K562 (cell line): Measurements from ENCODE around the gene MYRIP. TPM values are rescaled to one million over a fixed set of nuclear protein-coding genes. Genes with fewer than 3 reads are reported as not detected.

ENCODE experiments used
- ATAC-seq: fragments of 200-7000 bp; cut with Tn5 transposase; 3 replicates; pipeline ENCODE4 v1.9.1; 2020; ENCODE audit warnings: moderate library complexity
- BruUV-seq: library from RNA; stranded (reverse); fragments of 400-500 nt; replicated peaks from 2 replicates; lab custom pipeline; 2021; lab: Mats Ljungman, UMichigan
- CTCF ChIA-PET: fragments of 300-600 bp; formaldehyde crosslinking; extraction: SDS; loops from one replicate; lab custom pipeline; 2021; ENCODE audit warnings: low intra/inter-chr PET ratio; lab: Yijun Ruan, JAX
- POLR2A ChIA-PET: fragments of 300-600, 350-650 bp; sonication (Branson Sonifier 250); formaldehyde crosslinking; extraction: SDS; loops from one replicate; lab custom pipeline; 2021; ENCODE audit warnings: antibody characterized with exemption, inconsistent platforms; lab: Yijun Ruan, JAX
- DNase-seq, 4 experiments: peaks; one replicate each; pipeline versions ENCODE4 v3.0.0 to v3.0.0-alpha.2; 2011 to 2018; ENCODE audit warnings: low spot score in 3 of 4, mixed read lengths in 3 of 4; ENCODE audit errors: extremely low read depth in 1 of 4
- FAIRE-seq: peaks from 2 replicates; lab custom pipeline; 2011; peaks lifted over from hg19 to GRCh38; lab: Jason Lieb, UNC
- H2AFZ ChIP-seq: 2 replicates; pipeline ENCODE4 v1.6.0; 2011; ENCODE audit warnings: low read depth, low read length, control low read depth, inconsistent platforms
- H3K27ac ChIP-seq: fragments of 200-600 bp; 3 replicates; pipeline ENCODE4 v1.8.0; 2011; ENCODE audit warnings: low read depth, mild to moderate bottlenecking, control low read depth, inconsistent platforms, low read length, moderate library complexity, mixed read lengths; ENCODE audit errors: extremely low read depth
- H3K27me3 ChIP-seq, 2 experiments: fragments of 300-600 bp in 1 of 2; 2 replicates in 1 of 2; 3 replicates in 1 of 2; pipeline versions ENCODE4 v1.6.0 to v1.8.0; 2011; ENCODE audit warnings: inconsistent platforms in 2 of 2, low read length in 2 of 2, mild to moderate bottlenecking in 1 of 2, mixed read lengths in 1 of 2, moderate library complexity in 1 of 2; ENCODE audit not compliant: control insufficient read depth in 2 of 2, insufficient read depth in 2 of 2
- H3K36me3 ChIP-seq: fragments of 300-600 bp; 3 replicates; pipeline ENCODE4 v1.8.0; 2011; ENCODE audit warnings: mild to moderate bottlenecking, low read length, inconsistent platforms; ENCODE audit not compliant: control insufficient read depth, insufficient read depth
- H3K4me1 ChIP-seq, 2 experiments: fragments of 200-600 bp in 1 of 2; replicated peaks in 1 of 2; 2 replicates in 1 of 2; 3 replicates in 1 of 2; pipeline versions ENCODE4 v1.5.1 to v1.8.0; 2011; ENCODE audit warnings: inconsistent platforms in 2 of 2, low read length in 2 of 2, mild to moderate bottlenecking in 1 of 2, mixed read lengths in 1 of 2, moderate library complexity in 1 of 2; ENCODE audit not compliant: control insufficient read depth in 2 of 2, insufficient read depth in 2 of 2
- H3K4me2 ChIP-seq: 2 replicates; pipeline ENCODE4 v1.6.1; 2011; ENCODE audit warnings: low read length, control low read depth, inconsistent platforms, mixed read lengths; ENCODE audit not compliant: insufficient read depth
- H3K4me3 ChIP-seq: fragments of 200-600 bp; sonication (generic), shearing (Covaris generic); 2 replicates; pipeline ENCODE4 v1.5.1; 2016; ENCODE audit warnings: control low read depth, inconsistent platforms
- H3K79me2 ChIP-seq: fragments of 200-600 bp; 3 replicates; pipeline ENCODE4 v1.8.0; 2011; ENCODE audit warnings: low read length, inconsistent platforms; ENCODE audit not compliant: control insufficient read depth, insufficient read depth
- H3K9ac ChIP-seq, 2 experiments: 2 replicates each; pipeline versions ENCODE4 v1.6.0 to v1.6.1; 2011; ENCODE audit warnings: low read depth in 2 of 2, low read length in 2 of 2, control low read depth in 1 of 2, inconsistent platforms in 1 of 2, mild to moderate bottlenecking in 1 of 2, mixed read lengths in 1 of 2; ENCODE audit not compliant: insufficient read depth in 1 of 2
- H3K9me1 ChIP-seq: one replicate; pipeline ENCODE4 v1.6.0; 2011; ENCODE audit warnings: inconsistent platforms, mild to moderate bottlenecking, low read length, moderate library complexity; ENCODE audit not compliant: control insufficient read depth, insufficient read depth
- H3K9me3 ChIP-seq: replicated peaks from 2 replicates; pipeline ENCODE4 v1.5.1; 2011; ENCODE audit warnings: low read depth, low read length, inconsistent platforms; ENCODE audit not compliant: control insufficient read depth, insufficient read depth
- H4K20me1 ChIP-seq: replicated peaks from 2 replicates; pipeline ENCODE4 v1.6.1; 2011; ENCODE audit warnings: low read length, inconsistent platforms, mixed read lengths; ENCODE audit not compliant: control insufficient read depth, insufficient read depth
- BACH1 ChIP-seq: fragments of 200-800 bp; sonication (Bioruptor generic); IDR thresholded peaks from 2 replicates; pipeline ENCODE4 v1.6.1; 2016; ENCODE audit warnings: missing genetic modification characterization, missing compliant biosample characterization
- CHD2 ChIP-seq: IDR thresholded peaks from 2 replicates; pipeline ENCODE4 v1.6.1; 2011; ENCODE audit warnings: low read depth, low read length
- EGR1 ChIP-seq: fragments of 450-650 bp; conservative IDR thresholded peaks from 2 replicates; pipeline ENCODE4 v1.6.1; 2017; ENCODE audit warnings: mild to moderate bottlenecking
- ELF1 ChIP-seq: fragments of 200-800 bp; sonication (Bioruptor generic); IDR thresholded peaks from 2 replicates; pipeline ENCODE4 v1.6.1; 2016; ENCODE audit warnings: missing genetic modification characterization, missing compliant biosample characterization
- ESRRB ChIP-seq: fragments of 250-450 bp; sonication (Bioruptor Pico); IDR thresholded peaks from 2 replicates; pipeline ENCODE4 v1.5.0; 2020; ENCODE audit warnings: mild to moderate bottlenecking, moderate library complexity, borderline replicate concordance
- GATAD2A ChIP-seq: fragments of 450-650 bp; IDR thresholded peaks from 2 replicates; pipeline ENCODE4 v1.6.1; 2017
- HNRNPL ChIP-seq: fragments of 200-400 bp; formaldehyde crosslinking; IDR thresholded peaks from 2 replicates; pipeline ENCODE4 v1.6.1; 2017; ENCODE audit warnings: low read depth, mild to moderate bottlenecking, low read length
- KDM1A ChIP-seq, 2 experiments: fragments of 450-650 bp; IDR thresholded peaks; 2 replicates each; pipeline ENCODE4 v1.6.1; 2016; ENCODE audit warnings: mild to moderate bottlenecking in 2 of 2
- LCOR ChIP-seq: sonication (generic); formaldehyde crosslinking; IDR thresholded peaks from 2 replicates; pipeline ENCODE4 v1.8.0; 2022; ENCODE audit warnings: mild to moderate bottlenecking, missing genetic modification reagents
- MTA2 ChIP-seq: fragments of 450-650 bp; IDR thresholded peaks from 2 replicates; pipeline ENCODE4 v1.6.1; 2016; ENCODE audit warnings: low read depth
- MYC ChIP-seq, 2 experiments: fragments of 250-450 bp in 1 of 2; sonication (Bioruptor Pico) in 1 of 2; IDR thresholded peaks; 2 replicates each; pipeline versions ENCODE4 v1.5.1 to v1.6.1; 2012 to 2021; ENCODE audit warnings: low read depth in 2 of 2, borderline replicate concordance in 1 of 2, improper control_type of control experiment in 1 of 2, low read length in 1 of 2, mild to moderate bottlenecking in 1 of 2, moderate library complexity in 1 of 2
- NCOR1 ChIP-seq: fragments of 450-650 bp; IDR thresholded peaks from 2 replicates; pipeline ENCODE4 v1.6.1; 2016; ENCODE audit warnings: mild to moderate bottlenecking, moderate library complexity
- NFIX ChIP-seq: fragments of 250-450 bp; sonication (Bioruptor Pico); IDR thresholded peaks from 2 replicates; pipeline ENCODE4 v1.4.0; 2020; ENCODE audit warnings: low read depth, mild to moderate bottlenecking, moderate library complexity
- SIN3A ChIP-seq, 2 experiments: fragments of 150-350 bp in 1 of 2; IDR thresholded peaks; 2 replicates each; pipeline ENCODE4 v1.6.1; 2011 to 2016; ENCODE audit warnings: borderline replicate concordance in 2 of 2, low read depth in 2 of 2, low read length in 2 of 2, mild to moderate bottlenecking in 2 of 2, moderate library complexity in 2 of 2; ENCODE audit not compliant: control insufficient read depth in 1 of 2
- ZC3H4 ChIP-seq: sonication (generic); formaldehyde crosslinking; IDR thresholded peaks from 2 replicates; pipeline ENCODE4 v1.9.0; 2021; ENCODE audit warnings: missing genetic modification reagents, borderline replicate concordance
- ZFX ChIP-seq: sonication (generic); formaldehyde crosslinking; IDR thresholded peaks from 2 replicates; pipeline ENCODE4 v1.8.0; 2022; ENCODE audit warnings: mild to moderate bottlenecking, missing genetic modification reagents, moderate library complexity
- ZNF785 ChIP-seq: fragments of 250-450 bp; sonication (Bioruptor Pico); IDR thresholded peaks from 2 replicates; pipeline ENCODE4 v1.4.0; 2020; ENCODE audit warnings: mild to moderate bottlenecking
- WGBS: fragments of 100-300 bp; shearing (Covaris generic); methylation state at CpG from one replicate; pipeline ENCODE4 v1.1.6; 2016; ENCODE audit warnings: low coverage, mixed read lengths; ENCODE audit not compliant: insufficient coverage; ENCODE audit errors: missing lambda C conversion rate; 5-methylcytosine and 5-hydroxymethylcytosine counted together
- in situ Hi-C: fragments of 300-500 bp; cut with MboI; formaldehyde crosslinking; loops from 4 replicates; pipeline ENCODE4 v1.15.0; 2018; ENCODE audit warnings: inconsistent platforms, mixed read lengths
- intact Hi-C: fragments of 100-400 bp; cut with micrococcal nuclease; formaldehyde crosslinking; loops from 2 replicates; pipeline ENCODE4 v1.14.2; 2022
- polyA plus RNA-seq, 8 experiments: library from polyadenylated mRNA; depleted of rRNA in 4 of 8; stranded (reverse) in 5 of 8; unstranded in 3 of 8; fragments of >200 nt; fragmentation: Nextera tagmentation in 2 of 8; fragmentation: Illumina TruSeq in 1 of 8; extraction: Ambion mirVana in 2 of 8; extraction: Trizol in 1 of 8; gene quantifications; 2 replicates each; pipeline versions ENCODE4 v1.2.1 to v1.2.3, GENCODE V29; 2011 to 2014; ENCODE audit warnings: inconsistent platforms in 1 of 8, missing spikeins in 1 of 8
- total RNA-seq, 7 experiments: library from RNA; depleted of rRNA in 6 of 7; stranded (reverse); fragments of >200 nt in 6 of 7; fragmentation: Illumina TruSeq in 2 of 7; extraction: Trizol in 2 of 7; gene quantifications; 2 replicates each; pipeline versions ENCODE4 v1.2.1 to v1.2.3, GENCODE V29; 2011 to 2021; ENCODE audit warnings: low replicate concordance in 1 of 7
- TF ChIP-seq, protein P1 (sequence below): fragments of 200-800 bp; sonication (Bioruptor generic); IDR thresholded peaks from 2 replicates; pipeline ENCODE4 v1.6.1; 2017; ENCODE audit warnings: missing genetic modification characterization, missing compliant biosample characterization

The MYRIP gene
- total and polyA plus RNA-seq, 9 of the 15 experiments (the other 6 are each of a cell fraction or from before 2014, with no cell fraction given): 0.03 to 0.12 TPM; not detected in 7

DNA sequence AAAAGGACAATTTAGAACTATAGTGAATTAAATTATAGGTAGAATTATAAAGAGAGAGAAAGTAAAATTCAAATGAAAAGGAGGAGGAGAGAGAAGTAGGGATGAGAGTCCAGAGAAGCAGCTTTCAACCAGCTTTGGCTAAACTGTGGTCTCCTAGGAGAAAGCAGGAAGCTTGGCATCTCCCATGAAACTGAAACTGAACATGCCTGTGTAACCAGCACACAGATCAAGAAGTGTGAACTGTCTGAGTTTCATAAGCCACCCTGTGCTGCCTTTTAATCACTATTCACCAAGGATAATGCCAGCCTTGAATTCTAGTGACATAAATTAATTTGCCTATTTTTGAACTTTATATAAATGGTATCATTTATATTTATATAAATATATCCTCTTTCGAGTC lies 128.5 kb downstream of the MYRIP start:
- WGBS: 0% methylated on average over 1 of the region's 1 CpG
- no peak for TF ChIP-seq ZC3H4 (CRISPR knock-in tag)
- TF ChIP-seq MTA2: no peak
- no peak for TF ChIP-seq CHD2
- TF ChIP-seq, protein P1, sequence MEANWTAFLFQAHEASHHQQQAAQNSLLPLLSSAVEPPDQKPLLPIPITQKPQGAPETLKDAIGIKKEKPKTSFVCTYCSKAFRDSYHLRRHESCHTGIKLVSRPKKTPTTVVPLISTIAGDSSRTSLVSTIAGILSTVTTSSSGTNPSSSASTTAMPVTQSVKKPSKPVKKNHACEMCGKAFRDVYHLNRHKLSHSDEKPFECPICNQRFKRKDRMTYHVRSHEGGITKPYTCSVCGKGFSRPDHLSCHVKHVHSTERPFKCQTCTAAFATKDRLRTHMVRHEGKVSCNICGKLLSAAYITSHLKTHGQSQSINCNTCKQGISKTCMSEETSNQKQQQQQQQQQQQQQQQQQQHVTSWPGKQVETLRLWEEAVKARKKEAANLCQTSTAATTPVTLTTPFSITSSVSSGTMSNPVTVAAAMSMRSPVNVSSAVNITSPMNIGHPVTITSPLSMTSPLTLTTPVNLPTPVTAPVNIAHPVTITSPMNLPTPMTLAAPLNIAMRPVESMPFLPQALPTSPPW: no peak
- H3K79me2 ChIP-seq: no peaks in the 10 kb centered on the region
- H3K9me1 ChIP-seq: no peaks in the 10 kb centered on the region
- ChIA-PET POLR2A (no interaction called here), CTCF (interaction anchor here (0.5 kb wide), 1 partner anchor 554 kb away, joined by 3 read pairs; no protein-coding TSS in a partner anchor)
- H3K36me3 ChIP-seq: no peaks in the 10 kb centered on the region
- FAIRE-seq (no peak), DNase-seq (no peak), ATAC-seq (no peak)
- no TSS peak for BruUV-seq
- H3K4me1 ChIP-seq: no peaks in the 10 kb centered on the region
- no peak overlapping the region for H2AFZ ChIP-seq
- H3K9ac ChIP-seq: no peak overlapping the region
- H4K20me1 ChIP-seq: no peaks in the 10 kb centered on the region
- H3K27me3 ChIP-seq: no peaks in the 10 kb centered on the region
- intact Hi-C loops (no loop called here), in situ Hi-C loops (no loop called here)
- H3K27ac ChIP-seq: no peak overlapping the region
- no peak overlapping the region for H3K4me2 ChIP-seq
- no peaks in the 10 kb centered on the region for H3K9me3 ChIP-seq
- no peak overlapping the region for H3K4me3 ChIP-seq

DNA sequence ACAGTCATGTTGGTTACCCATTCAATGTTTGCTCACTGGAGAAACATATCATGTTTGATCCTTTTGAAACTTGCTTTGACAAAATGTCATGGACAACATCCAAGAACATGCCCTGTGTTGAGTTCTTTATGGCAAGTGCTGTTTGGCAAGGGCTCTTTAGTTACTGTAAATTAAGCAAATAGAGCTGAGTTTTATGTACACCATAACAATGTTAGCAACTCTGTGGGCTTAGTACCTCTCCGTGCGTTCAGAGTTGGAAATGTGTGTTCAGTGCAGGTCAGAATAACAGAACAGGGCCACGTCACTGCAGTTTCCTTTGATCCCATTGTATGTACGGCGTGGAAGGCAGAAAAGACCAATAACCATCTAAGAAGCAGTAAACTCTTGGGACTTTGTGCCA lies 132.5 kb downstream of the MYRIP start:
- FAIRE-seq: no peak
- no peak overlapping the region for H3K4me2 ChIP-seq
- no peak overlapping the region for H3K27ac ChIP-seq
- H3K4me1 ChIP-seq: no peaks in the 10 kb centered on the region
- no peaks in the 10 kb centered on the region for H3K9me3 ChIP-seq
- no peaks in the 10 kb centered on the region for H3K27me3 ChIP-seq
- H3K79me2 ChIP-seq: no peaks in the 10 kb centered on the region
- in situ Hi-C loops (no loop called here), intact Hi-C loops (no loop called here)
- WGBS: 0% methylated on average over 5 of the region's 5 CpGs
- no peak overlapping the region for H3K9ac ChIP-seq
- DNase-seq: no peak
- ATAC-seq: no peak
- no TSS peak for BruUV-seq
- H2AFZ ChIP-seq: no peak overlapping the region
- H3K9me1 ChIP-seq: no peaks in the 10 kb centered on the region
- ChIA-PET POLR2A (no interaction called here), CTCF (no interaction called here)
- H4K20me1 ChIP-seq: no peaks in the 10 kb centered on the region
- no peak overlapping the region for H3K4me3 ChIP-seq
- H3K36me3 ChIP-seq: no peaks in the 10 kb centered on the region
- TF ChIP-seq ELF1 (tag) (no peak), ZNF785 (CRISPR knock-in tag) (no peak), NFIX (CRISPR knock-in tag) (no peak), NCOR1 (no peak), KDM1A (IDR thresholded peaks at IDR 0.05) (no peak), GATAD2A (no peak), LCOR (CRISPR knock-in tag) (no peak), SIN3A (IDR thresholded peaks at IDR 0.05; ENCODE audit: borderline replicate concordance in 2 of 2, control insufficient read depth in 1 of 2, low read depth in 2 of 2, low read length in 2 of 2) (no peak), BACH1 (no peak), EGR1 (no peak), ESRRB (CRISPR knock-in tag) (no peak), ZFX (no peak), MYC (IDR thresholded peaks at IDR 0.05; ENCODE audit: low read depth, low read length) (no peak), MYC (CRISPR knock-in tag; IDR thresholded peaks at IDR 0.05; ENCODE audit: borderline replicate concordance, low read depth) (no peak), HNRNPL (no peak)
